GM12892 (cell line): ENCODE measurements around the gene RAB20.

ENCODE experiments used
- POLR2A ChIP-seq: IDR thresholded peaks from 2 replicates; pipeline ENCODE4 v1.6.1; 2011; ENCODE audit warnings: low read depth, low read length, control low read depth
- POLR2AphosphoS5 ChIP-seq: IDR thresholded peaks from 2 replicates; pipeline ENCODE4 v1.6.1; 2011; ENCODE audit warnings: low read depth, low read length, control low read depth
- TAF1 ChIP-seq: IDR thresholded peaks from 2 replicates; pipeline ENCODE4 v1.6.1; 2011; ENCODE audit warnings: low read depth, mild to moderate bottlenecking, control low read depth, low read length, borderline replicate concordance

DNA sequence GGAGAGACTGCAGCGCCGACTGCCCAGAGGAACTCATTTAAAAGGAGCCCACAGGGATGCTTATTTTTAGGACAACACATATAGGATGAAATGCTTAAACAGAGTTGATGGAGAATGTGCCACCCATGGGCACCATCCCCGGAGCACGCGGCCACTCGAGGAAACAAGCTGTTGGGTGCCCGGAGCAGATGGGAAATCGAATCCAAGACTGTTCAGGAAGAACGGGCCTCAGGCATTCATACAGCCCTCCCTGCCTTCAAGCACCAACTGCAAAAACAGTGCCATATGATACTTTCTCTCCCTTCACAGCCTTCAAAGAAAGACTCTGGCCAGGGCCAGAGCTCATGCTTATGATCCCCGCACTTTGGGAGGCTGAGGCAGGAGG lies 40.2 kb downstream of the RAB20 start:
- no peak for TF ChIP-seq POLR2AphosphoS5
- no peak for TF ChIP-seq POLR2A
- TF ChIP-seq TAF1: no peak
